Caco-2 (cell line): ENCODE results near the gene KREMEN2. TPM values are rescaled to one million over a fixed set of nuclear protein-coding genes. Genes with fewer than 3 reads are reported as not detected.

Source experiments
- BruUV-seq: library from RNA; stranded (reverse); fragments of 400-500 nt; replicated peaks from 2 replicates; lab custom pipeline; 2021; lab: Mats Ljungman, UMichigan
- CTCF ChIA-PET: fragments of 300-600 bp; sonication (Branson Sonifier 250); formaldehyde crosslinking; loops from one replicate; lab custom pipeline; 2022; ENCODE audit warnings: antibody characterized with exemption; lab: Charles Lee
- POLR2A ChIA-PET: fragments of 300-600 bp; sonication (Branson Sonifier 250); formaldehyde crosslinking; loops from one replicate; lab custom pipeline; 2022; ENCODE audit warnings: antibody characterized with exemption; lab: Charles Lee
- DNase-seq, 2 experiments: peaks; one replicate each; pipeline versions ENCODE4 v3.0.0 to v3.0.0-alpha.2; 2020 to 2022
- H3K27me3 ChIP-seq: replicated peaks from 2 replicates; pipeline ENCODE4 v1.6.0; 2011; ENCODE audit warnings: low read length; ENCODE audit not compliant: control insufficient read depth, insufficient read depth
- H3K36me3 ChIP-seq: 2 replicates; pipeline ENCODE4 v1.5.1; 2011; ENCODE audit warnings: low read length; ENCODE audit not compliant: control insufficient read depth, insufficient read depth
- H3K4me1 ChIP-seq: fragments of 250-450 bp; sonication (Bioruptor Pico); 2 replicates; pipeline ENCODE4 v1.5.1; 2020; ENCODE audit warnings: mild to moderate bottlenecking
- H3K4me3 ChIP-seq: 2 replicates; pipeline ENCODE4 v1.5.1; 2011; ENCODE audit warnings: low read depth, mild to moderate bottlenecking, control low read depth, low read length
- H3K9me3 ChIP-seq: fragments of 250-450 bp; sonication (Bioruptor Pico); 2 replicates; pipeline ENCODE4 v1.5.1; 2020; ENCODE audit warnings: mild to moderate bottlenecking, moderate library complexity
- H3K27ac Mint-ChIP-seq: one replicate; pipeline ENCODE4 v1.8.0; 2022; ENCODE audit warnings: mixed read lengths; ENCODE audit not compliant: unreplicated experiment
- H3K27me3 Mint-ChIP-seq: one replicate; pipeline ENCODE4 v1.8.0; 2022; ENCODE audit warnings: mixed read lengths; ENCODE audit not compliant: insufficient read depth, unreplicated experiment
- H3K36me3 Mint-ChIP-seq: one replicate; pipeline ENCODE4 v1.8.0; 2022; ENCODE audit warnings: mild to moderate bottlenecking, mixed read lengths; ENCODE audit not compliant: insufficient read depth, unreplicated experiment
- H3K4me1 Mint-ChIP-seq: one replicate; pipeline ENCODE4 v1.8.0; 2022; ENCODE audit warnings: low read depth, mixed read lengths; ENCODE audit not compliant: unreplicated experiment
- H3K4me3 Mint-ChIP-seq: one replicate; pipeline ENCODE4 v1.8.0; 2022; ENCODE audit warnings: mild to moderate bottlenecking, moderate library complexity, mixed read lengths; ENCODE audit not compliant: unreplicated experiment
- H3K9me3 Mint-ChIP-seq: one replicate; pipeline ENCODE4 v1.8.0; 2022; ENCODE audit warnings: mixed read lengths; ENCODE audit not compliant: unreplicated experiment
- intact Hi-C: fragments of 100-400 bp; cut with micrococcal nuclease; formaldehyde crosslinking; loops from one replicate; pipeline ENCODE4 v1.10.0; 2022; ENCODE audit not compliant: unreplicated experiment
- total RNA-seq: library from RNA; stranded (reverse); gene quantifications from 2 replicates; pipeline ENCODE4 v1.2.3, GENCODE V29; 2022
- TF ChIP-seq, protein P1 (sequence below), 2 experiments: fragments of 200-600 bp in 1 of 2; IDR thresholded peaks; 1 replicate in 1 of 2; 2 replicates in 1 of 2; pipeline versions ENCODE4 v1.5.1 to v1.8.0; 2011 to 2022; ENCODE audit warnings: antibody characterized with exemption in 1 of 2, control low read depth in 1 of 2, inconsistent platforms in 1 of 2, low read depth in 1 of 2, low read length in 1 of 2, mild to moderate bottlenecking in 1 of 2, moderate library complexity in 1 of 2; ENCODE audit not compliant: insufficient read depth in 1 of 2, severe bottlenecking in 1 of 2, unreplicated experiment in 1 of 2

Gene KREMEN2
- total RNA-seq, 1 experiment from 2014 or later = 2.2 TPM

DNA sequence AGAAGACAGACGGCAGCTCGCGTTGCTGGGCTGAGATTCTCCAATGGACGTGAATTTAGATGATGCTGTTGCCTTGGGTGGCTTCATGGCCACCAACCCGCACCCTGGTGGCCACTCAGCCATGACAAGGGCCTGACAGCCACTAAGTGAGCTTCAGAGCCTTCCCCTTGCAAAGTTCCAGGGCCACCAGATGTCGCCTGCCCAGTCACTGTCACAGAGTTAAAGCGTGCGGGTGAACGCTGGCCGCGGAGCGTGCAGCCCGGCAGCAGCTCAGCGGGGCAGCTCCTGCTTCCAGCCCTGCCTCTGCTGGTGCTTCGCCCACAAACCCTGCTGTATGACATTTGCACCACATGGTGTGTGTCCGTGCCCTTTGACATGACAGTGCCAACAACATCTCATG lies 13.3 kb upstream of the KREMEN2 start:
- Histone ChIP-seq H3K4me1 (peaks cover under 1% of the 10 kb centered on the region; the same call in 1 of the 2 replicates), H3K36me3 (no peaks in the 10 kb centered on the region), H3K4me3 (no peak overlapping the region), H3K9me3 (no peaks in the 10 kb centered on the region), H3K27me3 (no peaks in the 10 kb centered on the region)
- POLR2A ChIA-PET = no interaction called here
- CTCF ChIA-PET = interaction anchor here (0.7 kb wide), 1 partner anchor 11 kb away, joined by 3 read pairs; no protein-coding TSS in a partner anchor
- TF ChIP-seq, protein P1, sequence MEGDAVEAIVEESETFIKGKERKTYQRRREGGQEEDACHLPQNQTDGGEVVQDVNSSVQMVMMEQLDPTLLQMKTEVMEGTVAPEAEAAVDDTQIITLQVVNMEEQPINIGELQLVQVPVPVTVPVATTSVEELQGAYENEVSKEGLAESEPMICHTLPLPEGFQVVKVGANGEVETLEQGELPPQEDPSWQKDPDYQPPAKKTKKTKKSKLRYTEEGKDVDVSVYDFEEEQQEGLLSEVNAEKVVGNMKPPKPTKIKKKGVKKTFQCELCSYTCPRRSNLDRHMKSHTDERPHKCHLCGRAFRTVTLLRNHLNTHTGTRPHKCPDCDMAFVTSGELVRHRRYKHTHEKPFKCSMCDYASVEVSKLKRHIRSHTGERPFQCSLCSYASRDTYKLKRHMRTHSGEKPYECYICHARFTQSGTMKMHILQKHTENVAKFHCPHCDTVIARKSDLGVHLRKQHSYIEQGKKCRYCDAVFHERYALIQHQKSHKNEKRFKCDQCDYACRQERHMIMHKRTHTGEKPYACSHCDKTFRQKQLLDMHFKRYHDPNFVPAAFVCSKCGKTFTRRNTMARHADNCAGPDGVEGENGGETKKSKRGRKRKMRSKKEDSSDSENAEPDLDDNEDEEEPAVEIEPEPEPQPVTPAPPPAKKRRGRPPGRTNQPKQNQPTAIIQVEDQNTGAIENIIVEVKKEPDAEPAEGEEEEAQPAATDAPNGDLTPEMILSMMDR (IDR thresholded peaks at IDR 0.05; ENCODE audit: insufficient read depth in 1 of 2, low read depth in 1 of 2, low read length in 1 of 2, severe bottlenecking in 1 of 2, unreplicated experiment in 1 of 2) = peak in 1 of 2 experiments; percentile 29
- H3K27me3 Mint-ChIP-seq = no peaks in the 10 kb centered on the region
- H3K9me3 Mint-ChIP-seq = no peaks in the 10 kb centered on the region
- H3K4me3 Mint-ChIP-seq = no peak overlapping the region
- no TSS peak for BruUV-seq
- peaks cover 6% of the 10 kb centered on the region for H3K36me3 Mint-ChIP-seq
- H3K4me1 Mint-ChIP-seq = no peaks in the 10 kb centered on the region
- no peak overlapping the region for H3K27ac Mint-ChIP-seq
- intact Hi-C loops = no loop called here
- no peak for DNase-seq

DNA sequence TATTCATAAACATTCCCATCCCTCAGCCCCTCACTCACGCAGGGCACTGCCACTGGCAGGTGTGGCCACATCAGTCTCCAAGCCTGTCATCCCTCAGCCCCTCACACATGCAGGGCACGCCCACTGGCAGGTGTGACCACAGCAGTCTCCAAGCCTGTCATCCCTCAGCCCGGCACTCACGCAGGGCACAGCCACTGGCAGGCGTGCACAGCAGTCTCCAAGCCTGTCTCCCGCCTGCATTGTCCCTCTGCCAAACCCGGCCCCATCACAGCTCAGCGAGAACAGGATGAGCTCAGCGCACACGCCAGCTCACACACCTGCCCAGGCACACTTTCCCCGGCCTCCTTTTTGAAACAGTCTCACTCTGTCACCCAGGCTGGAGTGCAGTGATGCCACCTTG lies 11.4 kb upstream of the KREMEN2 start:
- BruUV-seq = no TSS peak
- intact Hi-C loops = no loop called here
- TF ChIP-seq, protein P1 (IDR thresholded peaks at IDR 0.05; ENCODE audit: insufficient read depth in 1 of 2, low read depth in 1 of 2, low read length in 1 of 2, severe bottlenecking in 1 of 2, unreplicated experiment in 1 of 2) = no peak
- Mint-ChIP-seq H3K4me1 (no peaks in the 10 kb centered on the region), H3K9me3 (no peaks in the 10 kb centered on the region), H3K36me3 (no peaks in the 10 kb centered on the region), H3K4me3 (no peak overlapping the region), H3K27me3 (no peaks in the 10 kb centered on the region), H3K27ac (no peak overlapping the region)
- H3K9me3 ChIP-seq = no peaks in the 10 kb centered on the region
- no peaks in the 10 kb centered on the region for H3K27me3 ChIP-seq
- ChIA-PET POLR2A (interaction anchor here (1.2 kb wide), 1 partner anchor 47 kb away, joined by 7 read pairs; no protein-coding TSS in a partner anchor), CTCF (interaction anchor here (0.7 kb wide), 1 partner anchor 612 kb away, joined by 3 read pairs; the partner anchor contains the start of gene ABCA3)
- DNase-seq = no peak
- H3K4me1 ChIP-seq = peaks cover 8% of the 10 kb centered on the region; the same call in 1 of the 2 replicates
- no peaks in the 10 kb centered on the region for H3K36me3 ChIP-seq
- no peak overlapping the region for H3K4me3 ChIP-seq

DNA sequence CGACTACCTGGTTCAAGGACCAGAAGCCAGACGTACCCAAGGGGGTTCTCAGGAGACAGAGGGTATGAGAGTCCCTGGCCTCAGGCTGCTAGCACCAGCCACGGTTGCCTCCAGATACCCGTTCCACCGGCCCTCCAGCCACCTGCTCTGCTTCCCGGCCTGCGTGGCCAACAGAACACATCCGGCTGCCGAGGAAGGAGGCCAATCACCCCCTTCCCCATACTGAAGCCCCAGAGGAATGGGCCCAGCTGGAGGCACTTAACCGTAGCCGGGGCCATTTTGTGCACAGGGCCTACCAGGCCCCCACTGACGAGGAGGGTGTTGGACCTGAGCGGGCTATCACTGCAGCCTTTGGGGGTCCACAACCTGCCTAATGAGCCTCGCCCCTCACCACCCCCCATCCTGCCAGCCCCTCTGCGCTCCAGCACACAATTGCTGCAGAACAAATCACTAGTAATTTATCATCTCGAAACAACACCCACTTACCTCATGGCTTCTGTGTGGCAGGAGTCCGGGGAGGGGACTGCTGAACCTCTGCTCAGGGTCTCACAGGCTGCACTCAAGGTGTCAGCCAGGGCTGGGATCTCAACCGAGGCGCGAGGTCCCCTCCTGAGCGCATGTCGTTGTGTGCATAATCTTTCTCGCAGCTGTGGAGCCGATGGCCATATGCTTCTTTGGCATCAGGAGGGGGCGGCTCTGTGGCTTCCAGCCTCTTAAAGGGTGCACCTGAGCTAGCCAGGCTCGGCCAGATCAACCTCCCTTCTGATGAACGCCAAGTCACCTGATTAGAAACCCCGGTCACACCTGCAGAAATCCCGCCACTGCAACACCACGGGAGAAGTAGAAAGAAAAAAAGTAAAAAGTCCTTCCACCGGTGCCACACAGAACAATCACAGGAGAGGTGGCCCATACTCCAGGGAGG lies 10.1 kb upstream of the KREMEN2 start:
- Histone ChIP-seq H3K4me3 (no peak overlapping the region), H3K36me3 (no peaks in the 10 kb centered on the region), H3K27me3 (no peaks in the 10 kb centered on the region), H3K9me3 (no peaks in the 10 kb centered on the region), H3K4me1 (peaks cover 8% of the 10 kb centered on the region; the same call in 1 of the 2 replicates)
- Mint-ChIP-seq H3K9me3 (no peaks in the 10 kb centered on the region), H3K4me1 (no peaks in the 10 kb centered on the region), H3K27ac (no peak overlapping the region), H3K36me3 (no peaks in the 10 kb centered on the region), H3K4me3 (no peak overlapping the region), H3K27me3 (no peaks in the 10 kb centered on the region)
- intact Hi-C loops = no loop called here
- no peak for DNase-seq
- CTCF ChIA-PET = no interaction called here
- BruUV-seq = no TSS peak
- POLR2A ChIA-PET = no interaction called here
- TF ChIP-seq, protein P1 (IDR thresholded peaks at IDR 0.05; ENCODE audit: insufficient read depth in 1 of 2, low read depth in 1 of 2, low read length in 1 of 2, severe bottlenecking in 1 of 2, unreplicated experiment in 1 of 2) = no peak
